Measurements from ENCODE around the gene RBM19. TPM values are rescaled to one million over a fixed set of nuclear protein-coding genes. Genes with fewer than 3 reads are reported as not detected.

RBM19 gene
- polyA plus RNA-seq, 5 donors = 26.8 to 31.9 (median 30.0) TPM

DNA sequence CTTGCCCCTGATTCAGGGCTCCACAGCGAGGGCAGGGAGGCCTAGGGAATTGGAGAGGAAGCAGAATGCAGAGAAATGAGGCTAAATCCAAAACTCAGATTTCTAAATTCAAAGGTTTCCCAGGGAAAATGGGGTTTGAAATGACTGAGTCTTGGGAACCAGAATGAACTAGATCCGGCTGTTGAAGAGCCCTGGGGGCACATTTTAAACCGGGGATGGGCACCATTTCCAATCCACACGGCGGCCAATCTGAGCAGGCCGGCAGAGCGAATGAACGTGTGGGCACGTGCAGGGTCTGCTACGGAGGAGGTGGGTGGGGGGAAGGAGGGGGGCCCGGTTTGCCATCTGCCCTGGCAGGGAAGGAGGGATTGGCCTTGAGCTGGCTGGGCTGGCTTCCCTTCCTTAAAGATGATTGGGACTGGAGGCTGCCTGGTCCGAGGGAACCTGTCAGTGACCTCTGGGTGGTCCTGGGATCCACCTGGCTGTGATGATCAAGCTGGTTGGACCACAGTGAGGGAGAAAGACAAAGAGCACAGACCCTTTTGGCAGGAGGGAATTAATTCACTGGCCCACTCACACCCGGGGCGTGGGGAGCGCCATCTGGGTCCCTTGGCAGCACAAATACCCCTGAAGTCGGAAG, 161.0 kb downstream of the RBM19 start:
- DNase-seq = no peak

DNA sequence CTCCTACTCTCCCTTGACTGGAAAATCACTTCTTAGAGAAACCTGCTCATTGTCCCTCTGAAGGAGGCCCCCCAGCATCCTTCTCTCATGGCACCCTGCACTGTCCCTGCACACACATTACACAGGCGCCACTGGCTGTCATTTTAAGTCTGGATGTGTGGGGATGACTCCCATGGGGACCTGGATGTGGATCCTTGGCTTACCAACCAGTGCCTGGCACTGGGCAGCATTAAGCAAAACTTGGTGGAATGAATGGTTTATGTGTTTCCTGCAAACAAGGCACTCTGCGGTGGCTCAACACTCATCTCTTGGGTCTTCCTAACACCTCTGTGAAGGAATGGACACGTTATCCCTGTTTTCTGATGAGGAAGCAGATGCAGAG, 162.4 kb downstream of the RBM19 start:
- no peak for DNase-seq

DNA sequence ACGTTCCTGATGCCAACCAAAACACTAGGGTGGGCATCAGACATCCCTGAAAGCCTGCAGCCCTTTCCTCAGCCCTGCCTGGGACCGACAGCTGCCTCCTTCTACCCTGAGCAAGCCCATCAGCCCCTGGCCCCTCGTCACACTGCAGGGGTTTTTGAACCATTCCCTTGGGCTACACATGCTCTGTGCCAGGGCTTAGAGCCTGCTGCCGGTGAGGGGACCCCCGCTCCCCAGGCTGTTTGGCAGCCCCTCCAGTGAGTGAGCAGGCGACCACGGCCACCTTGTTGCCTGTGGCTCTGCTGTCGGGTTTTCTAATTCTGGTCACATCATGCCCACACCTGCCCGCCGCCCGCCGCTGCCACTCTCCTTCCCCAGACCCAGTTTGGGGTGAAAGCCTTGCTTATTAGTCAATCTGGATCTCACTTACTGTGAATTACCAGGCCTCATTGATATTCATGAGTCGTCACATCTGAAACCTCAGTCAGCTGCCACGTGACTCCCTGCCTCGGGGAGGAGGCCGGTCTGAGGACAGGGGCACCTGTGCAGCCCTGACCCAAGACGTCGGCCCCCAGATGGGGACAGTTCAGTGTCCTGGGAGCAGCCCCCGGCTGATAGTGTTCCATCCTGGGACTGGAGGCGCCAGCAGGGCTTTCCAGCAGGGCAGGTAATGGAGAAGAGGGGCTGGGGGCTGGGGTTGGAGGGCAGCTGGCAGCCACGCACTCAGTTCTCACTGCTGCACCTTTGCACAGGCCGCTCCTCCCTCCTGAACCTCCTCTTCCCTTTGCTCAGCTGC, 163.0 kb downstream of the RBM19 start:
- no peak for DNase-seq

DNA sequence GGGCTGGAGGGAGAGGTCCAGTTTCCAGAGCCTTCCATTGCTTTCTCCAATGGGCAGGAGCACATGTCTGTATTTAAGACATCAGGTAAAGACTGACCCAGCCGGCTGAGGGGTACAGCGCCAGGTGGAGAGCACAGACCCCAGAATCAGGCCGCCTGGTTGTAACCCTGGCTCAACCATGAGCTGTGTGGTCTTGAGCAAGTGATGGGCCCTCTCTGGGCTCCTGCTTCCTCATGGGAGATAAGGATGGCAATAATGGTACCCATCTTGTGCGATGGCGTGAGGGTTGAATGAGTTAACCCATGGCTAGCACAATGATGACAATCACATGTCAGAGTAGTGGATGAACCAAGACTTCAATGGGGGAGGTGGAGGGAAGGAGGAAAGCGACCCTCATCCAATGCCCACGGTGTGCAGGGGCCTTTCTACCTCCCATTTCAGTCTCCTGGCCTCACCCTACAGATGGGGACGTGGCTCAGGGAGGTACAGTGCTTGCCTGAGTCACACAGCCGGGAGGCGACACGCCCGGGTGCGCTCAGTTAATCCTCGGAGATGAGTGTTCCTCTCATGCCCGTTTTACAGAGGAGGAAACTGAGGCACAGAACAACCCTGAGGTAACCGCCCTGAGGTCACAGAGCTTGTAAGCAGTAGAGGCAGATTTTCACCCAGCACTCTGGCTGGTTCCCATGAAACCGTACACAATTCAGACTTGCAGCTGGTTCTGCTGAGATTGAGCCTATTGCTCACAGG, 163.9 kb downstream of the RBM19 start:
- DNase-seq = no peak

DNA sequence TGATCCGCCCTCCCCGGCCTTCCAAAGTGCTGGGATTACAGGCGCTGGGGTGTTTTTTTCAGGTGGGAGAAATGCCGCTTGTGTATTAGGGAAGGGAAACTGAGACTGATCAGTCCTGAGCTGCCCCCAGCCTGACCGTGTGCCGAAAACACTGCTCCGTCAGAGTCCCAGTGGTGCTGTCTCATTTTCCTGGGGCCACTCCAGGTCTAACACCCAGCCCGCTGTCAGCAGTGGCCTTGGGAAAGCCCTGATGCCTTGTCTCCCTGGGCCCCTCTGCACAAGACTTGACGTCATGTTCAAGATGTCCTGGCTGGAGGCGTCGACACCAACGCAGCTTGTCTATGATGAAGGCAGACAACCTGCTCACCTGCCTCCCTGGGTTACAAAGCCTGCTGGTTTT, 165.9 kb downstream of the RBM19 start:
- no peak for DNase-seq

DNA sequence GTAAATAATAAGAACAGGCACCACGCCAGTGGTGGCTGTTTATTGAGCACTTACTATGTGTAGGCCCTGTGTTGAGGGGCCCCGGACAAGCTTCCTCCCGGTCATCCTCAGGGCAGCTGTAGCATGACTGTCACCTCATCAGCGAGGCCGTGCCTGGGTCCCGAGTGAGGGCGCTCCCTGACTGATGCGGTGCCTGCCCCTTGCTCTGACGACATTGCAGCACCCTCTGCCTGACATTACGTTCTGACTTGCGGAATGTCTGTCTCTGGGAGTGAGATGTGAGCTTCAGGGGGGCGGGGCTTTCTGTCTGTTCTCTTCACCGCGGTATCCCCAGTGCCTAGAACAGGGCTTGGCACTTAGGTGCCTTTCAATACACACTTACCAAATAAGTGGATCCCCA, 167.6 kb downstream of the RBM19 start:
- no peak for DNase-seq

DNA sequence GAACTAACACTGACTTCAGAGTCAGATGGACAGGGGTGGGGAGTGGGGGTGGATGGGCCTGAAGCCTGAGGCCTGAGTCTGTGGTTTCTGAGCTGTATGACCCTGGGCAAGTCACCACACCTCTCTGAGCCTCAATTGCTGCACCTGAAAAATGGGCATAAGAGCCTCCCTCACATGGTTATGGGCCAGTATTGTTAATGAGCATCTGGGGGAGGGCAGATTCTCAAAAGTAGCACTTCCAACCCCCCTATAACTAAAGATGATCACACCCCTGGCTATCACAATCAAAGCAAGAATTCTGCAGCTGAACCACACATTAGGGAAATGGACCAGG, 168.6 kb downstream of the RBM19 start:
- DNase-seq = no peak

DNA sequence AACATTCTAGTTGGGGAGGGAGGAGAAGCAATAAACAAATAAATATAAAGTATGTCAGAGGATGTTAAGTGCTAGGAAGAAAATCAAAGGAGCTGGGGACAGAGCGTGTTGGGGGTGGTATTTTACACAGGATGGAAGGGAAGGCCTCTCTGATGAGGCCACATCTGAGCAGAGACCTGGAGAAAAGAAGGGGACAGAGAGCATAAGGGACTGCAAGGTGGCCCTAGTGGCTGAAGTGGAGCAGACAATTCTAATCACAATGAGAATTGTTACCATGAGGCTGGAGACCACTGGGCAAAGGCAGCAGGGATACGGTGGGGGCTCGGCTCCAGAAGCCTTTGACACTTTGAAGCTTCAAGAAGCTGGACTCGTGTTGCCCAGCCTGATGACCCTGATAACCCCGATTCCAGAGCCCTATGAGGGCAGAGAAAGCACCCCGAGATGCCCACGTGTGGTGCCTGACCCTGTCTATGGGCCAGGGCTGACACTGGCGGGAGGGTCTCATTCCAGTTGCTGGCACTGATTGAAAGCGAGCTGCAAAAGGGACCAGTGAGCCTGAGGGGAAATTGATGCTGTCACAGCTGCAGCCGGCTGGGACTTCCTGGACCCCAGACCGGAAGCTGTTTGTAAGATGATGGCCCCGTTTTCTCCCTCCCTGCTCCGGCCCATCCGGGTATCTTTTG, 169.1 kb downstream of the RBM19 start:
- no peak for DNase-seq

DNA sequence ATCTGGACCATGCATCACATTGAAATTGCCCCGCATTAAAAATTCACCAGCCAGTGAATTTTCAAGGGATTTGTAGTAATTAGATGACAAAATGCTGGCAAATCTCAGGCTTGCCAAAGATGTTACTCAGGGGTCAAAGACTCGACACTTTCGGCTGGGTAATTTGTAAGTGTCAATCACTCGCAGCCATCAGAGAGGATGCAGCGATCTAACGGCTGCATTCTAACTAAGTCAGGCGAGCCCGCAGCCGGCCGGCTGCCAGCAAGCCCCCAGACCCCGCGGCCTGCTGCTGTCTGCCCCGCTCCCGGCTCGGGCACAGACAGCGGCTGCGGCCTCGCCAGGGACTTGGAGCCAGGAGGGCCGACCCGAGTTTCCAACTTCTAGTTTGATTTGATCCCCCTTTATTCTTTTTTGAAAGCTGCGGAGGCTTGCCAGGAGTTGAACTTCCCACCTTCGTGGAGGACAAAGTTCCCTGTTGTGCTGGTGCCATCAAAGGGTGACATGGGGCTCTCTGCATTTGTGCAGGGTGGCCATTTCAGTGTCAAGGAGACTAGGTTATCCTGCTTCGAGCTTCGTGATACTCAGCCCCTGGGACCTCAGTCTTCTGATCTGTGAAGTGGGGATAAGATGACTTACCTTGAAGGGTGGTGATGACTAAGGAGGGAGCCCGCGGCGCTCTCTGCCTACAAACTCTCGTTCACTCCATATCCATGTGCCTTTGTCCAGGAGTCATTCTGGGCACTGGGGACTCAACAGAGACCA, 169.9 kb downstream of the RBM19 start:
- DNase-seq = peak in 1 of 2 donors; percentile 22

DNA sequence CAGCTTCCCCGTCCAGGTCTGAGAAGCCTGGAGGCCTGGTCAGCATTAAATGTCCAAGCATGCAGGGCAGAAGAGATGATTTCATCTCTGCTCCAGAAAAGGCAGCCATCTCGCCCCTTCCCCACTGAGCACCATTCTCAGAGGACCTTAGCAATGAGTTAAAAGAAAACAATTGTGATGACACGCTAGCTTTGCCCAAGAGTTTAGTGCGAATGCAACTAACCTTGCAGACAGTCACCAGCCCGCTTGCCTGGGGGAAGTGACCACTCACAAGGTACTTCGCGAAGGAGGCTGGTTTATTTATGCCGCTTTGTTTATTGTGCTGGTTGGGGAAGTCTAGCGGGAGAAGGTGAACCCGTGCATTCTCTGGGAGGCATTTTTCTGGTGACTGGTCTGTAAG, 170.7 kb downstream of the RBM19 start:
- no peak for DNase-seq

DNA sequence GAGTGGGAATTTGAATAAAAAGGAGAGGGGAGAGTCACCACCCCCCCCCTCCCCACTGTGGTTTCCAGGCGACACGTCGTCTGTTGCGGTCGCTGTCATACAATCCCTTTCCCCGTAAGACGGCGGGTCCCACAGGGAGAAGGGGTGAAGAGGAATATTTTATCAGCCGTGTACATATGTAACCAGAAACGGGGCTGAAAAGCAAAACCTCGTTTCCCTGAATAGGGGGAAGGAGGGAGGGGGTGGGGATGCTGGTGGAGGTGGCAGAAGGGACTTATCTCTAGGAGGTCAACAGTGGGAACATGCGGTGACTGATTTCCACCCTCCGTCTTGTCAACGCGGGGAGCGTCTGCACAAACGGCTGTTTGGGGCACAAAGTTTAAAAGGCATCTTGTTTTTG, 171.4 kb downstream of the RBM19 start:
- DNase-seq = no peak

DNA sequence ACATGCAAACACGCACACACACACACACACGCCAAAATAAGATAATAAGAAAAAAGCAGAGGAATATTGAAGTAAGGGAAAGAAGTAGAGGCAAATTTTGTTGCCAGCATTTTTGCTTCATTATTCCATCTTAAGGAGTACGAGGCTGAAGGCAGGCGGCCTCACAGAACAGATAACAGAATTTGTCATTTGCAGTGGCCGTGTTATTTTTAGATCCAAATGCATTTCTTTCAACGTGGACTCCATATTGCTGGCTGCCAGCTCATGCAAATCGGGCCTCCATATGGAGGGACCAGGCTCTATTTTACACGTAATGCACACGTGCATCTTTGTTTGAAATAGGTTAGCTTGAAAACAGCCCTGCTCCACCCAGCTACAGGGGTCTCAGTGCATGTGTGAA, 172.9 kb downstream of the RBM19 start:
- DNase-seq = no peak

DNA sequence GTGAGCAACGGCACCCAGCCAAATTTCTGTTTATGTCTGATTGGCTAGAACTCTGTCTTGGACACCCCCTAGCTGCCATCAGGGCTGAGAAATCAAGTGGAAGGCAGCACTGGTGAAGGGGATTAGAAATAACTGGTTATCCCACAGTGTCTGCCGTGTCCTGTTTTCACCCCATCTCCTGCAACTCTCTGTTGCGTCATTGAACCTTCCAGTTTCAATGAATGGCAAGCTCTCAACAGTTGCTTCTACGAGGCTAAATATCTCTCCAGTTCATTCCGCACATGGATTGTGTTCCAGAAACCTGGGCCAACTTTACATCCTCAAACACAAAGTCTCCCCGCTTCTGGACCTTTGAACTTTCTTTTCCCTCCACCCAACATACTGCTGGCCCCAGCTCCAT, 173.7 kb downstream of the RBM19 start:
- DNase-seq = no peak

DNA sequence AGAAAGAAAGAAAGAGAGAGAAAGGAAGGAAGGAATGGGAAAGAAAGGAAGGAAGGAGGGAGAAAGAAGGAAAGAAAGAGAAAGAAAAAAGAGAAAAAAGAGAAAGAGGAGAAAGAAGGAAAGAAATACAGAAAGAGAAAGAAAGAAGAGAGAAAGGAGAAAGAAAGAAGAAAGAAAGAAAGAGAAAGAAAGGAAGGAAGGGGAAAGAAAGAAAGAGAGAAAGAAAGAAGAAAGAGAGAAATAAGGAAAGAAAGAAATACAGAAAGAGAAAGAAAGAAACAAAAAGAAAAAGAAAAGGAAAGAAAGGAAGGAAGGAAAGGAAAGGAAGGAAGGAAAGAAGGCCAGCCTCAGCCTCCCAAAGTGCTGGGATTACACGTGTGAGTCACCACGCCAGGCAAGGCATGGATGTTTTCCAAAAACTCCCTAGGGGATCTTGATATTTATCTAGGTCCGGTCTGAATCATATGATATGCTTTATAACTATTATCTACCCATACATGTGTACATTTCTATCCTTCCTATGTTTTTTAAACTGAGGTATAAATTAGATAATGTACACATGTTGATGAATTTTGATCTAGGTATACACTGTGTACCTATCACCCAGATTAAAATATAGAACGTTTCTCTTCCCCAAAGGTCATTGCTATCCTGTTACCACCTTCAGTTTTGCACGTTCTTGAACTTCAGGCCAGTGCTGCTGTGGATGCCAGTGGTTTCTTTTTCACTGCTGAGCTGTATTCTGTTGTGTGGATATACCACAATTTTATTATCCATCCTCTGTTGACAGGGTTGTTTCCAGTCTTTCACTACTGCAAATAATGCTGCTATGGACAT, 177.9 kb downstream of the RBM19 start:
- no peak for DNase-seq

DNA sequence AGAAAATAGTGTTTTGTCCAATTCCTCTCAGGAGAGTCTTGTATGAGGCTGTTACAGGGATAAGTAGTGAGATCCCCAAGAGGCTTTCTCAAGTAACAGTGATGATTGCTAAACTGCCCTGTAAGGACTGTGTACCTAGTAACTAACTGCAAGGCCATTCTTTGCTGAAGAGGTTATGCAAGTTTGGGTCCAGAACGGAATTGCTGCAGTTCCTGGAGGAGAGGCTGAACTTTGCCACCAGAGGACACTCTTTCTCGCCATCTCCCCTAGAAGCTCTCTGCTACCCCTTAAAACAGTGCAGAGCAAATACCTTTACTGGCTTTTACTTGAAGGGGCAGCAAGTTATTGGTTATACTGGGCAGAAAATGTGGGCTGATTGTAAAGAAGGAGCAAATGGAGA, 180.0 kb downstream of the RBM19 start:
- no peak for DNase-seq

DNA sequence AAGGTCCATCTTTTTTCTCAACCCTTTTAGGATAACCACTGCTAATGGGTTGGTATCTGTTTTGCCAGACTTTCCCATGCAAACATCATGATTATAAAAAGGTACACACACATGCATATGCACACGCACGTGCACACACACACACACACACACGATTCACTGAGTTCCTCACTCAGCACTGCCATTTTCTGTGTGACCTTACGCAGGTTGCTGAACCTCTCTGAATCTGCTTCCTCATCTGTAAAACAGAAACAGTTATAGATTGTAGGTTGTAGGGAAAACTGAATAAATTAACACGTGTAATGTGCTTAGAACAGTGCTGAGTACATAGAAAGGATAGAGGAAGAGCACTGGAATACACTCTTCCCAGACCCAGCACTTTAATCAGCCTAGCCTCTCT, 182.3 kb downstream of the RBM19 start:
- no peak for DNase-seq

DNA sequence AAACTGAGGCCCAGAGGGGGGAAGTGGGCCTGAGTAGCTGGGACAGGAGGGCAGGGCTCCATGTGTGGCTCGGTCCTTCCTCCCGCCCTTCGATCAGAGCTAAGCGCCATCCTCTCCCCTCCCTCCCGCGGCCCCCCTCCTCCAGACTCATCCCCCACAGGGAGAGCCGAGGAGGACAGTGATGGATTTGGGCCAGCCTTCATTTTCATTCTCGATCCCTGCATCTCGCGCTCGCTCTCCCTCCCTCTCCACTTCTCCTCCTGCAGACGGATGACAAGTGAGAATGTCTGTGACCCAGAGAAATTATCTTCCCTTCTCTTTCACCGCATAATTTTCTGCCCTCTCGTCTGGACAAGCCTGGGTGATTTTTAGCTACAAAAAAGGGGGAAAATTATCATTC, 183.3 kb downstream of the RBM19 start:
- no peak for DNase-seq

DNA sequence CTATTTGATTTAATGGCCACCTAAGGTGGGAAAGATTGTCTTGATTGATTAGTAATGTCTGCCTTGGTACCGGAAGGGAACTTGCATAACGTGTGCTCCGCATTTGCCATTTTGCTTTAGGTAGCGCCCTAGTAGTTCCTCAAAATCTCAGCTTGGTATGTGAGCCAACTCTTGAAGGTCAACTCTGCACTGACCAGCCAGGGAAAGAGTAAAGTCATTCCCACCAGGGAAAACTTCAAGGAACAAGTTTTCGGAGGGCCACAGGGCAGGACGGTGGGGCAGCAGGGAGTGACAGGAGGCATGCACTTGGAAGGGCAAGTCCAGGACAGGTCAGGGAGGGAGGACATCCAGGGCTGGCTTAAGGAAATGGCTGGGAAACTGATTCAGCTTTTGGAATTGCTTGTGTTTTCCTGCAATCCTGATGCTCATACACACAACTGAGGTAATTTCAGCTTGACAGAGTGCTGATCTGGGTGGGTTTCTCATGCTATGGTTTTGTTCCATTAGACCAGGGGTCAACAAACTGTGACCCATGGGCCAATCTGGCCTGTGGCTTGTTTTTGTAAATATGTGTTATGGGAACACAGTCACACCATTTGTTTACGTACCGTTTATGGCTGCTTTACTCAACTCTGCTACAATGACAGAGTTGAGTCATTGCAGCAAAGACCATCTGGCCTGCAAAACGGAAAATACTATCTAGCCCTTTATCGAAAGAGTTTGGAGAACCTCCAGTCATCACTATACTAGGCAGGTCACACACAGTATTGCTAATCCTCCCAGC, 184.5 kb downstream of the RBM19 start:
- DNase-seq = no peak

DNA sequence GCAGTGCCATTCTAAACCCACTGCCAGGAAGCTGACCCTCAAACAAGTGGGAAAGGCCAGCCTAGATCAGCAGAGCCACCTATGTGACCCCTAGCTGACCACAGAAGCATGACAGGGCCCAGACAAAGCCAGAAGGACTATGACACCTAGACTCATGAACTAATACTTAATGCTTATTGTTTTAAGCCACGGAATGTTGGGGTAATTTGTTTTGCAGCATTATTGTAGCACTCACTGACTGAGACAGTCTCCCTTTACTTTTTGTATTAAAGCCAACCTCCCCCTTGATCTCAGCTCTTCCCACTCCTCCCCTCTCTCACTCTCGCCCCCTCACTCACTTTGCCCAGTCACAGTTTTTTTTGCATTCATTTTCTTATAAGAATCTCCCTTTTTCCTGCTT, 186.4 kb downstream of the RBM19 start:
- no peak for DNase-seq

All from right lung (tissue), 5 donors.